GM08714 (cell line): Measurements from ENCODE around the gene MPHOSPH8.
"Not testable (repeated sequence)": the region's sequence is repeated elsewhere in the genome, so short reads cannot be mapped to it uniquely, and the experiment has no call there.

Source experiments
- H3K4me3 ChIP-seq: fragments of 200-500 bp; sonication (Bioruptor generic); 2 replicates; pipeline ENCODE4 v1.5.1; 2014; ENCODE audit warnings: mild to moderate bottlenecking, low read length, inconsistent platforms
- ZNF274 ChIP-seq: IDR thresholded peaks from 2 replicates; pipeline ENCODE4 v1.6.1; 2012; ENCODE audit warnings: mild to moderate bottlenecking, low read depth, low read length

MPHOSPH8 gene

DNA sequence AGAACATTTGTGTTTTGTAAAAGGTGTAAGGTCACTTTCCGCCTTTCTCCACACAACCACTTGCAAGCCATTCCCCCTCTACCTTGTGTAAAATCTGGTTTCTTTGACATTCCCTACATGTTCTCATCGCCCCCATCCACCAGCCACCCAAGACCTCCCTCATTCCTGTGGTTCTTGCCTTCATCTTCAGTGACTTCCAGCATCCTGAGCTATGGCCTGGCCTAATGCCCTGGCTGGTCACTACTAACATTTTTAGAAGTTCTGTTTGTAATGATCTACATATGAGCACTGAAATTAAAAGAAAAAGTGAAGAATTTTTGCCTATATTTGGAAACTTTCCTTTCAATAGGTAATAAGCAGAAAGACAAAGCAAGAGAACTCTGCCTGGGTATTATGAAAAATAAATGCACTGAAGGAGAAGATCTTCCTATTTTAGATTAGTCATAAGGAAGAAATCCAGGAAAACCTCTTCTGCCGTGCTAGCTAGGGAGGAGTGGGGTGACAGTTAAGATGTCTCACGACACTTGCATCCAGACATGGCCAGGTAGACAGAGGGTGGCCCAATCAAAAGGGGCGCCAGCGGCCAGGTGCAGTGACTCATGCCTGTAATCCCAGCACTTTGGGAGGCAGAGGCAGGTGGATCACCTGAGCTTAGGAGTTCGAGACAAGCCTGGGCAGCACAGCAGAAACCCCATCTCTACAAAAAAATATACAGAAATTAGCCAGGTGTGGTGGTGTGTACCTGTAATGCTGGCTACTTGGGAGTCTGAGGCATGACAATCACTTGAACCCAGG lies 28.1 kb upstream of the MPHOSPH8 start:
- no peak overlapping the region for H3K4me3 ChIP-seq
- TF ChIP-seq ZNF274 = no peak

- H3K4me3 ChIP-seq = no peak overlapping the region
- TF ChIP-seq ZNF274 = no peak
Observed at GRCh38 chr13:19606152-19606551, 27.3 kb upstream of the MPHOSPH8 start.

GRCh38 chr13:19606737-19607136 lies 26.7 kb upstream of the MPHOSPH8 start:
- H3K4me3 ChIP-seq = no peak overlapping the region
- no peak for TF ChIP-seq ZNF274

DNA sequence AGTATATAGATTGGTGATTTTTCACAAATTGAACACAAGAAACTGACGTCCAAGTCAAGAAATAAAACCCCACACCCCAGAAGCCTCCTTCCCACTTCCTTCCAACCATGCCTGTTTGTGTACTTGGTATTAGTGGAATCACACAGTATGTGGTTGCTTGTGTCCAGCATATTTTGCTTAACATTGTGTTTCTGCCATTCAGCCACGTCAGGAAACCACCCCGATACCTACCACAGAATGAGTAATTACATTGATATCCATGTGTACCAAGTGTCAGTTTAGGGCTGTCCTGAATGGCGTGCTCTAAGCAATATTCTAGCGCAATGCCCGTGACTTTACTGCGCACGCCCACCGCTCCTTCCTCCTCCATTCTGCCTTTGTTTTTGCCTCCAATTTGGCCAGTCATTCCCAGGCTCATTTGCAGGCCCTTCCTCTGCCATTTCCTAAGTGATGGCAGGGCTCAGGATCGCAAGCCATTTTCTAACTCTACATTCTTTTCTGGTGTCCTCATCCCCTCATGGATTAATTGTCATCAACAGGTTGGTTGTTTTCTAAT lies 25.9 kb upstream of the MPHOSPH8 start:
- no peak overlapping the region for H3K4me3 ChIP-seq
- TF ChIP-seq ZNF274 = no peak

GRCh38 chr13:19618977-19619376 lies 14.5 kb upstream of the MPHOSPH8 start:
- H3K4me3 ChIP-seq = no peak overlapping the region
- no peak for TF ChIP-seq ZNF274

DNA sequence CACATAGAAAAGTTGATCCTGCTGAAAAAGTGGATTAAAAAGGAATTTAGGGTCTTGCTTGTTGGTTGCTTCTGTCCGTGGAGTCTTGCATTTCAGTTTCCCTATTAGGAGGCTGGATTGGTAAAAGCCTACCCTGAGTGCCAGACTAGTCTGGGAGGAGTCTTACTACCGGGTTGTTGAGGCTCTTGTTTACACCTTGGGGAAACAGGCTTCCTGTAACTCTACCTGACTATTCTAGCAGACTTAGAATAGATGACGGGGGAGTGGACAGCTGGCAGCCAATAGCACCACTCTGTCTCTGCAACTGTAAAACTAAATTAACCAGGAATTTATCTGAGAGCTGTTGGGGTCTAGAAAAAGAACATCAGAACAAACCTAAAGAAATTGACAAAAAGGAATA lies 11.3 kb upstream of the MPHOSPH8 start:
- no peak for TF ChIP-seq ZNF274
- no peak overlapping the region for H3K4me3 ChIP-seq

GRCh38 chr13:19624265-19624664 lies 9.2 kb upstream of the MPHOSPH8 start:
- TF ChIP-seq ZNF274 = no peak
- no peak overlapping the region for H3K4me3 ChIP-seq

- peak overlapping the region; percentile 95 for H3K4me3 ChIP-seq
- no peak for TF ChIP-seq ZNF274
Observed at GRCh38 chr13:19632915-19633478, 462 bp upstream of the MPHOSPH8 start.

GRCh38 chr13:19634256-19634740 lies 839 bp downstream of the MPHOSPH8 start:
- no peak for TF ChIP-seq ZNF274
- peak overlapping the region; percentile 82 for H3K4me3 ChIP-seq

GRCh38 chr13:19635926-19636325 lies 2.5 kb downstream of the MPHOSPH8 start:
- not testable (repeated sequence) for H3K4me3 ChIP-seq

GRCh38 chr13:19643652-19644051 lies 10.2 kb downstream of the MPHOSPH8 start:
- no peak overlapping the region for H3K4me3 ChIP-seq
- TF ChIP-seq ZNF274 = no peak

DNA sequence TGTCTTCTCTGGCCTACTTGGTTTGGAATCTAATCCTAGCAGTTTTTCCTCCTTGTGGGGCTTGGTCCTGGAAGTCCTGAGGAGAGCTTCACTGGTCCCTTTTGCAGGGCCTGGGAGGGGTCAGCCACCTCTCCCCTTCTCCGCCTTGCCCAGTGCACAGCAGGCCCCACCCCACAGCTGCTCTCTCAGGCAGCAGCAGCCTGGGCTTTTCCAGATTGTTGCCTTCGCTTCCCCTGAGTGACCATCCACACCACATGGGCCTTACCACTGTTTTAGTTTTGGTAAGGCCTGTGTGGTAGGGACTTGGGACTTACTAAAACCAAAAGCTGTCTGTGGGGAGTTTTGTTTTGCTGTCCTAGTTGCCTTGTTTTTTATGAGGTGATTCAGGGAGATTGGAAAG lies 11.5 kb downstream of the MPHOSPH8 start:
- TF ChIP-seq ZNF274 = no peak
- no peak overlapping the region for H3K4me3 ChIP-seq

GRCh38 chr13:19646063-19646462 lies 12.6 kb downstream of the MPHOSPH8 start:
- no peak for TF ChIP-seq ZNF274

GRCh38 chr13:19650742-19651141 lies 17.3 kb downstream of the MPHOSPH8 start:
- no peak overlapping the region for H3K4me3 ChIP-seq
- no peak for TF ChIP-seq ZNF274

More at GRCh38 chr13:19646063-19646462, 12.6 kb downstream of the MPHOSPH8 start:
- no peak overlapping the region for H3K4me3 ChIP-seq
